CD4-positive, alpha-beta T cell (primary cell): ENCODE results near the gene MPRIP. TPM values are rescaled to one million over a fixed set of nuclear protein-coding genes. Genes with fewer than 3 reads are reported as not detected.

Experiments used
- ATAC-seq: fragments of 200-7000 bp; cut with Tn5 transposase; one replicate; pipeline ENCODE4 v1.10.0; 2022; ENCODE audit warnings: mild to moderate bottlenecking; ENCODE audit not compliant: poor library complexity
- CTCF ChIA-PET: fragments of 350-600 bp; sonication (Branson Sonifier 250); formaldehyde crosslinking; loops from one replicate; lab custom pipeline; 2021; ENCODE audit warnings: antibody characterized with exemption, inconsistent platforms; lab: Charles Lee
- POLR2A ChIA-PET: fragments of 350-600 bp; sonication (Branson Sonifier 250); formaldehyde crosslinking; loops from one replicate; lab custom pipeline; 2021; ENCODE audit warnings: antibody characterized with exemption, inconsistent platforms; lab: Charles Lee
- DNase-seq, 14 experiments: peaks; one replicate each; pipeline ENCODE4 v3.0.0-alpha.2; 2013 to 2020; ENCODE audit warnings: mixed read lengths in 2 of 14
- H3K27ac ChIP-seq, 2 donors: one replicate each; pipeline versions ENCODE4 v1.5.1 to v1.7.0; 2013; ENCODE audit warnings: low read length in 2 of 2, low read depth in 1 of 2, mild to moderate bottlenecking in 1 of 2
- H3K27me3 ChIP-seq, 2 experiments: 1 replicate in 1 of 2; 2 replicates in 1 of 2; pipeline versions ENCODE4 v1.6.1 to v1.7.0; 2013; ENCODE audit warnings: low read length in 2 of 2, control low read depth in 1 of 2, mild to moderate bottlenecking in 1 of 2, moderate library complexity in 1 of 2; ENCODE audit not compliant: insufficient read depth in 2 of 2, control insufficient read depth in 1 of 2
- H3K36me3 ChIP-seq: one replicate; pipeline ENCODE4 v1.6.1; 2013; ENCODE audit warnings: low read length, control low read depth; ENCODE audit not compliant: insufficient read depth
- H3K4me1 ChIP-seq: one replicate; pipeline ENCODE4 v1.6.1; 2013; ENCODE audit warnings: low read length, control low read depth; ENCODE audit not compliant: insufficient read depth
- H3K4me3 ChIP-seq: one replicate; pipeline ENCODE4 v1.5.1; 2013; ENCODE audit warnings: mild to moderate bottlenecking, low read length, moderate library complexity
- H3K9me3 ChIP-seq, 2 experiments: 1 replicate in 1 of 2; 2 replicates in 1 of 2; pipeline versions ENCODE4 v1.6.1 to v1.7.0; 2013; ENCODE audit warnings: low read length in 2 of 2, mild to moderate bottlenecking in 2 of 2, control low read depth in 1 of 2, moderate library complexity in 1 of 2; ENCODE audit not compliant: control insufficient read depth in 1 of 2, insufficient read depth in 1 of 2
- H3K27ac Mint-ChIP-seq: one replicate; pipeline ENCODE4 v1.8.0; 2020; ENCODE audit warnings: mixed read lengths
- H3K27me3 Mint-ChIP-seq: one replicate; pipeline ENCODE4 v1.8.0; 2021; ENCODE audit warnings: mixed read lengths
- H3K36me3 Mint-ChIP-seq: one replicate; pipeline ENCODE4 v1.8.0; 2021; ENCODE audit warnings: low read depth, mixed read lengths
- H3K4me1 Mint-ChIP-seq: one replicate; pipeline ENCODE4 v1.8.0; 2021; ENCODE audit warnings: low read depth, mixed read lengths
- H3K4me3 Mint-ChIP-seq: one replicate; pipeline ENCODE4 v1.8.0; 2020; ENCODE audit warnings: mild to moderate bottlenecking, mixed read lengths
- H3K9me3 Mint-ChIP-seq: one replicate; pipeline ENCODE4 v1.8.0; 2020; ENCODE audit warnings: mixed read lengths
- CTCF ChIP-seq: fragments of 200-600 bp; IDR thresholded peaks from one replicate; pipeline ENCODE4 v1.8.0; 2022; ENCODE audit warnings: antibody characterized with exemption, mild to moderate bottlenecking
- intact Hi-C, 2 experiments: fragments of 100-400 bp; cut with DNase I in 1 of 2; cut with micrococcal nuclease in 1 of 2; formaldehyde crosslinking; loops; one replicate each; pipeline versions ENCODE4 v1.15.1 to v1.9.0; 2023 to 2025; cut with DNase I, micrococcal nuclease
- total RNA-seq, 174 experiments: library from RNA in 2 of 174; stranded (reverse) in 2 of 174; gene quantifications; one replicate each; pipeline ENCODE4 v1.2.3 and lab custom pipeline; 2021 to 2026

Gene MPRIP
- total RNA-seq, 2 experiments from 2014 or later, result 176 to 188 TPM

DNA sequence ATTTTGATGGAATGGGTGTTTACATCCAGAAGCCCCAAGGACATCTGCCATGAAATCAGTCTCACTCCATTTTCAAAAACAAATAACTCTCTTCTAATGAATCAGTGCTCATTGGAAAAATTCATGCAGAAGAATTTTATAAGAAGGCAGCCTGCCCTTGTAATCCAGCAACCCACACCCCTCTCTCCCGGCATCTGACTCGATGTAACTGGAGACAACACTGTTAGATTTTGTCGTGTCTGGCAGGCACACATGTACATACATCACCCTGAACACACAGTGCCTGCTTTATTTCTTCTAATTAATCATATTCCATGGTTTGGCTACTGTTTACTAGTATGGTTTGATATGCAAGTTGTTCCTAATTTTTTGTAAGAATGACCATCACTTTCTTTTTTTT lies 175.7 kb downstream of the MPRIP start:
- H3K9me3 ChIP-seq, result no peaks in the 10 kb centered on the region
- no peaks in the 10 kb centered on the region for H3K27me3 ChIP-seq
- Mint-ChIP-seq H3K9me3 (no peaks in the 10 kb centered on the region), H3K4me3 (no peak overlapping the region), H3K27ac (peak overlapping the region; percentile 38), H3K27me3 (no peaks in the 10 kb centered on the region), H3K36me3 (peaks cover 72% of the 10 kb centered on the region), H3K4me1 (no peaks in the 10 kb centered on the region)
- ChIA-PET CTCF (no interaction called here), POLR2A (no interaction called here)
- no peak for DNase-seq
- ATAC-seq, result no peak
- H3K4me3 ChIP-seq, result no peak overlapping the region
- H3K36me3 ChIP-seq, result peaks cover 83% of the 10 kb centered on the region
- H3K27ac ChIP-seq, result no peak overlapping the region
- intact Hi-C loops, result loop anchor here in 1 of 2 experiments (5.0 kb wide), 1 partner anchor 41 kb away; no protein-coding TSS in a partner anchor
- TF ChIP-seq CTCF, result no peak
- no peaks in the 10 kb centered on the region for H3K4me1 ChIP-seq

DNA sequence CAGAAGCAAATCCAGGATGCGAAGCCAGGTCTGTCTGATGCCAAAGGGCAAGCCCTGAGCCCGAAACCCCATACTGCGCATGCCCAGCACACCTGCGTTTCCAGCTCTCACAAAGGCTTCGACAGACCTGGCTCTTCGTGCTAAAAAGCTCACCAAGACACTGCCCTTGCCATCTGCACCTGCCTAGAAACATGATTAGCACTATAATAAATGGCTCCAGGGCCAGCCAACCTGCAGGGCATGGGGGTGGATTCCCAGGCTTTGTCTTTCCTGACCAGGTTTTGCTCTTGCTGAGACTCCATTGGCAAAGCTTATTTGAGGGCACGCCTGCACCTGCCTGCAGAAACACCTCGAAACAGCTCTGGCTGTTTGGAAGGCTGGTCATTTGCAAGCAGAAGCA lies 178.3 kb downstream of the MPRIP start:
- no peak for DNase-seq
- Mint-ChIP-seq H3K4me3 (no peak overlapping the region), H3K4me1 (no peaks in the 10 kb centered on the region), H3K27ac (no peak overlapping the region), H3K9me3 (no peaks in the 10 kb centered on the region), H3K36me3 (peaks cover 87% of the 10 kb centered on the region), H3K27me3 (no peaks in the 10 kb centered on the region)
- Histone ChIP-seq H3K4me1 (no peaks in the 10 kb centered on the region), H3K4me3 (no peak overlapping the region), H3K36me3 (peaks cover 89% of the 10 kb centered on the region), H3K9me3 (no peaks in the 10 kb centered on the region), H3K27ac (no peak overlapping the region), H3K27me3 (no peaks in the 10 kb centered on the region)
- ATAC-seq, result no peak
- CTCF ChIA-PET, result no interaction called here
- intact Hi-C loops, result no loop called here
- POLR2A ChIA-PET, result no interaction called here
- TF ChIP-seq CTCF, result no peak

DNA sequence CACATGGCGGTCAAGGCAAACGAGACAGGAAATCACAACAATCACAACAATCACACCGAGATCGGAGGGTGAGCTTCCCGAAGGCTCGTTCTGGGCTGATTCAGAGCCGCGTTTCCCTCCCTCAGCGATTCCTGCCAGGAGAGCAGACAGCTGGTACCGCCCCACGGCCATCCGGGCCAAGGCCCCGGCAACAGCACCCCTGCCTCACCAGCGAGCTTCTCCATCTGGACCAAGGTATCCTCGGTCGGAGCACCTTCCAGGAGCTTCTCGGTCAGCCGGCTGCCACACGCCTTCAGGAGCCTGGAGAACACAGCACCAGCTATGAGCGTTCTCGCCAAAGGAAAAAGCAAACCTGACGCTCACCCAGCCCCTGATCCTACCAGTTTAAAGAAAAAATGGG lies 179.1 kb downstream of the MPRIP start:
- CTCF ChIA-PET, result no interaction called here
- intact Hi-C loops, result no loop called here
- H3K4me3 Mint-ChIP-seq, result no peak overlapping the region

More for the DNA sequence above, 179.1 kb downstream of the MPRIP start:
- POLR2A ChIA-PET, result no interaction called here
- Histone ChIP-seq H3K27me3 (no peaks in the 10 kb centered on the region), H3K27ac (no peak overlapping the region), H3K9me3 (no peaks in the 10 kb centered on the region), H3K4me3 (no peak overlapping the region), H3K4me1 (no peaks in the 10 kb centered on the region), H3K36me3 (peaks cover 90% of the 10 kb centered on the region)
- TF ChIP-seq CTCF, result no peak
- Mint-ChIP-seq H3K27ac (no peak overlapping the region), H3K27me3 (no peaks in the 10 kb centered on the region), H3K9me3 (no peaks in the 10 kb centered on the region), H3K4me1 (no peaks in the 10 kb centered on the region), H3K36me3 (peaks cover 87% of the 10 kb centered on the region)
- DNase-seq (no peak), ATAC-seq (no peak)
